ENCODE results near the gene SPAG5. TPM values are rescaled to one million over a fixed set of nuclear protein-coding genes. Genes with fewer than 3 reads are reported as not detected.

SPAG5 gene
- total RNA-seq, 1 donor from 2014 or later: 42.0 TPM

DNA sequence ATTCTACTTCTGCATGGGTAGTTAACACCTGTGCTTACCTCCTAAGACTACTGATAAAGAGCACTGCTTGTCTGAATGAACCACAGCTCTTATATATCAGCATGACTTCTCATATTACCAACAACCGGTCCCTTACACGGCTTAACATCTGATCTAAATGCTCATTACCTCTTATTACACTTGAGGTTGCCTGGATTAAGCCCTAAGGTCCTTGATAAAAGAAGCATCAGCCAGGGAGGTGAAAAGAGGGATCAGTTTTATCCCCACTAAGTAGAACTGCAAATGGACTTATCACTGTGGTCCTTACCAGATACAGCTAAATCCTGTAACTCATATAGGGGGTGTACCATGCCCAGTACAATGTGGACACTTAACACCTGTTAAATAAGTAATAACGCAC lies 23.4 kb upstream of the SPAG5 start:
- Mint-ChIP-seq H3K36me3 (peaks cover 48% of the 10 kb centered on the region), H3K27me3 (ENCODE audit: low read depth) (no peaks in the 10 kb centered on the region), H3K9me3 (no peaks in the 10 kb centered on the region), H3K27ac (no peak overlapping the region), H3K4me1 (no peaks in the 10 kb centered on the region), H3K4me3 (no peak overlapping the region)
- TF ChIP-seq, protein P1, sequence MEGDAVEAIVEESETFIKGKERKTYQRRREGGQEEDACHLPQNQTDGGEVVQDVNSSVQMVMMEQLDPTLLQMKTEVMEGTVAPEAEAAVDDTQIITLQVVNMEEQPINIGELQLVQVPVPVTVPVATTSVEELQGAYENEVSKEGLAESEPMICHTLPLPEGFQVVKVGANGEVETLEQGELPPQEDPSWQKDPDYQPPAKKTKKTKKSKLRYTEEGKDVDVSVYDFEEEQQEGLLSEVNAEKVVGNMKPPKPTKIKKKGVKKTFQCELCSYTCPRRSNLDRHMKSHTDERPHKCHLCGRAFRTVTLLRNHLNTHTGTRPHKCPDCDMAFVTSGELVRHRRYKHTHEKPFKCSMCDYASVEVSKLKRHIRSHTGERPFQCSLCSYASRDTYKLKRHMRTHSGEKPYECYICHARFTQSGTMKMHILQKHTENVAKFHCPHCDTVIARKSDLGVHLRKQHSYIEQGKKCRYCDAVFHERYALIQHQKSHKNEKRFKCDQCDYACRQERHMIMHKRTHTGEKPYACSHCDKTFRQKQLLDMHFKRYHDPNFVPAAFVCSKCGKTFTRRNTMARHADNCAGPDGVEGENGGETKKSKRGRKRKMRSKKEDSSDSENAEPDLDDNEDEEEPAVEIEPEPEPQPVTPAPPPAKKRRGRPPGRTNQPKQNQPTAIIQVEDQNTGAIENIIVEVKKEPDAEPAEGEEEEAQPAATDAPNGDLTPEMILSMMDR (IDR thresholded peaks at IDR 0.05; ENCODE audit: unreplicated experiment): no peak
- no peak for DNase-seq (ENCODE audit: low spot score in 2 of 2, unreplicated experiment in 2 of 2)

- Mint-ChIP-seq H3K27ac (no peak overlapping the region), H3K9me3 (no peaks in the 10 kb centered on the region), H3K4me3 (no peak overlapping the region), H3K27me3 (ENCODE audit: low read depth) (no peaks in the 10 kb centered on the region), H3K36me3 (peaks cover 44% of the 10 kb centered on the region), H3K4me1 (no peaks in the 10 kb centered on the region)
- DNase-seq (ENCODE audit: low spot score in 2 of 2, unreplicated experiment in 2 of 2): no peak
- TF ChIP-seq, protein P1 (IDR thresholded peaks at IDR 0.05; ENCODE audit: unreplicated experiment): no peak
Observed at GRCh38 chr17:28620010-28620409, 21.2 kb upstream of the SPAG5 start.

DNA sequence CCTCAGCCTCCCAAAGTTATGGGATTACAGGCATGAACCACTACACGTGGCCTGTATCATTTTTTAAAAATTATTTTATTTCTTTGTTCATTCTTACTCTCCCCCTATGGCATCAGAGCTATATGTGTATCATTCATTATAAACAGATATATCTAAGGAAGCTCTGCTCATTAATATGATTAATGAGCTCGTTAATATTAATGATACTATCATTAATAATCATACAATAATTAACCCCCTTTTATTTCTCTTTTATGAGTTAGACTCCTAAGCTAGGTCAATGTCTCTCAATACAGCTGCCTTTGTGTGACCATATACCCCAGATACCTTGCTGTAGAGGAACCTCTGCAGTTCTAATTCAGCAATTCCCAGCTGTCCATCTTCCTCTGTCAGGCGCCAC lies 19.6 kb upstream of the SPAG5 start:
- DNase-seq (ENCODE audit: low spot score in 2 of 2, unreplicated experiment in 2 of 2): no peak
- TF ChIP-seq, protein P1 (IDR thresholded peaks at IDR 0.05; ENCODE audit: unreplicated experiment): no peak
- Mint-ChIP-seq H3K27ac (no peak overlapping the region), H3K27me3 (ENCODE audit: low read depth) (no peaks in the 10 kb centered on the region), H3K36me3 (peaks cover 51% of the 10 kb centered on the region), H3K4me1 (no peaks in the 10 kb centered on the region), H3K4me3 (no peak overlapping the region), H3K9me3 (no peaks in the 10 kb centered on the region)

- TF ChIP-seq, protein P1 (IDR thresholded peaks at IDR 0.05; ENCODE audit: unreplicated experiment): no peak
- no peak overlapping the region for H3K4me3 Mint-ChIP-seq
- no peaks in the 10 kb centered on the region for H3K27me3 Mint-ChIP-seq (ENCODE audit: low read depth)
Observed at GRCh38 chr17:28616281-28616680, 17.5 kb upstream of the SPAG5 start.

DNA sequence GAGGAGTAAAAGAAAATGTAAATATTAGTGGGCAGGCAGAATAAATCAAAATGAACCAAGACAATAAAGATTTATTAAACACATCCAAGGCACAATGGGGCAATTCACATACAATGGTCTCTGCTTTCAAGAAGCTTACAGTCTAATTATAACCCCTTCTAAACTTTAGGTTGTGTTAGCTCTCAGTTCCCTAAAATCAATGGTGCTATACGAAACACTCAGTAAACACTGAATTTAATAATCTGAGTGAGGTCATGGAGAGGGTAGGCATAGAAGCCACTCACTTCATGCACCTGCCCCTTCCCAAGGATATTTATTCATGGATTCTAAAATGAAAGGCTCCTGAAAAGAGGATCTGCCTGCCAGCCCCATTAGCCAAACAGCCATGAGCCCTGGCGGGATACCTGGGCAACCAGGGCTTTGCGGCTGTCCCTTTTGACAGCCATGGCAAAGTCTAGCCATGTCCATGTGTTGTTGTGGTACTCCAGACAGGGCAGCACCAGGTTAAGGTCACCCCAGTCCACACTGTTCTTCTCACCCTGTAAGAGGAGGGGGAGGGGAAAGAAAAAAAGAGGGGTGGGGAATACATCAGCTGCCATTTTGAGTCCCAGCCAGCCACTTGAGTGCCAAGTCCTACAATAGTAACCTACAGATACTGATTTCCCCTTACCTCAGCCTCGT lies 16.6 kb upstream of the SPAG5 start:
- no peaks in the 10 kb centered on the region for H3K4me1 Mint-ChIP-seq
- peaks cover 34% of the 10 kb centered on the region for H3K36me3 Mint-ChIP-seq
- no peaks in the 10 kb centered on the region for H3K9me3 Mint-ChIP-seq
- TF ChIP-seq, protein P1 (IDR thresholded peaks at IDR 0.05; ENCODE audit: unreplicated experiment): no peak
- H3K27ac Mint-ChIP-seq: no peak overlapping the region
- no peak for DNase-seq (ENCODE audit: low spot score in 2 of 2, unreplicated experiment in 2 of 2)
- H3K27me3 Mint-ChIP-seq (ENCODE audit: low read depth): no peaks in the 10 kb centered on the region
- H3K4me3 Mint-ChIP-seq: no peak overlapping the region

More at GRCh38 chr17:28616281-28616680, 17.5 kb upstream of the SPAG5 start:
- no peaks in the 10 kb centered on the region for H3K9me3 Mint-ChIP-seq
- no peak for DNase-seq (ENCODE audit: low spot score in 2 of 2, unreplicated experiment in 2 of 2)
- peaks cover 38% of the 10 kb centered on the region for H3K36me3 Mint-ChIP-seq
- no peaks in the 10 kb centered on the region for H3K4me1 Mint-ChIP-seq
- H3K27ac Mint-ChIP-seq: no peak overlapping the region
